ENCODE data around the gene SP100.

GRCh38 chr2:230419181-230419580 is 3.2 kb downstream of the SP100 start:
- no peak for TF ChIP-seq CTCF (IDR thresholded peaks at IDR 0.05; ENCODE audit: insufficient read depth, low read depth, low read length)
- TF ChIP-seq EZH2 (IDR thresholded peaks at IDR 0.05; ENCODE audit: insufficient read depth, low read length), result no peak

Measured in astrocyte (in vitro differentiated cells and primary cell).